Measurements from ENCODE around the gene SPOP.

GRCh38 chr17:49564638-49565037 lies 113.3 kb downstream of the SPOP start:
- TF ChIP-seq, protein P1, sequence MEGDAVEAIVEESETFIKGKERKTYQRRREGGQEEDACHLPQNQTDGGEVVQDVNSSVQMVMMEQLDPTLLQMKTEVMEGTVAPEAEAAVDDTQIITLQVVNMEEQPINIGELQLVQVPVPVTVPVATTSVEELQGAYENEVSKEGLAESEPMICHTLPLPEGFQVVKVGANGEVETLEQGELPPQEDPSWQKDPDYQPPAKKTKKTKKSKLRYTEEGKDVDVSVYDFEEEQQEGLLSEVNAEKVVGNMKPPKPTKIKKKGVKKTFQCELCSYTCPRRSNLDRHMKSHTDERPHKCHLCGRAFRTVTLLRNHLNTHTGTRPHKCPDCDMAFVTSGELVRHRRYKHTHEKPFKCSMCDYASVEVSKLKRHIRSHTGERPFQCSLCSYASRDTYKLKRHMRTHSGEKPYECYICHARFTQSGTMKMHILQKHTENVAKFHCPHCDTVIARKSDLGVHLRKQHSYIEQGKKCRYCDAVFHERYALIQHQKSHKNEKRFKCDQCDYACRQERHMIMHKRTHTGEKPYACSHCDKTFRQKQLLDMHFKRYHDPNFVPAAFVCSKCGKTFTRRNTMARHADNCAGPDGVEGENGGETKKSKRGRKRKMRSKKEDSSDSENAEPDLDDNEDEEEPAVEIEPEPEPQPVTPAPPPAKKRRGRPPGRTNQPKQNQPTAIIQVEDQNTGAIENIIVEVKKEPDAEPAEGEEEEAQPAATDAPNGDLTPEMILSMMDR (conservative IDR thresholded peaks at IDR 0.05 in 1 of 2, IDR thresholded peaks at IDR 0.05 in 1 of 2; ENCODE audit: low read depth in 1 of 2, low read length in 2 of 2) = no peak
- no peak for TF ChIP-seq EZH2 (IDR thresholded peaks at IDR 0.05; ENCODE audit: low read length, missing control alignments)
